Spleen (tissue), 7 donors: Measurements from ENCODE around the gene CDR2.

Experiments used
- CTCF ChIP-seq, 11 experiments: fragments of 200-600 bp in 7 of 11; fragments of 450-650 bp in 4 of 11; sonication (generic) in 4 of 11; IDR thresholded peaks in 8 of 11; conservative IDR thresholded peaks in 3 of 11; 1 replicate in 7 of 11; 2 replicates in 4 of 11; pipeline versions ENCODE4 v1.4.0 to v1.8.0; 2016 to 2021; ENCODE audit warnings: antibody characterized with exemption in 11 of 11, inconsistent platforms in 4 of 11, mild to moderate bottlenecking in 1 of 11
- POLR2AphosphoS5 ChIP-seq, 3 donors: sonication (generic); formaldehyde crosslinking; IDR thresholded peaks; one replicate each; pipeline ENCODE4 v1.5.1; 2017; ENCODE audit warnings: antibody characterized with exemption in 3 of 3
- donor health status: DM: no; HTN: no; CAD: no; lungs with moderate emphysema.
- donor health status: DM: no; HTN: no; CAD: no.
- donor health status: DM: no; HTN: no; CAD: no.

- TF ChIP-seq CTCF (IDR thresholded peaks at IDR 0.05 in 8 of 11, conservative IDR thresholded peaks at IDR 0.05 in 3 of 11) = no peak
- TF ChIP-seq POLR2AphosphoS5 (IDR thresholded peaks at IDR 0.05) = no peak
Measured at GRCh38 chr16:22302776-22303363, 71.5 kb downstream of the CDR2 start.
